Activated CD4-positive, alpha-beta T cell treated with anti-CD3 and anti-CD28 coated beads, Interleukin-2, amount 50 U/mL, for 24 hours (primary cell): Measurements from ENCODE around the gene OPN1SW.
A peak's percentile ranks its signal among the peaks of the same experiment; 100 is the strongest.

Experiments
- DNase-seq, 2 donors: peaks; one replicate each; pipeline ENCODE4 v3.0.0-alpha.2; 2020; ENCODE audit warnings: low read depth in 1 of 2, low spot score in 1 of 2

OPN1SW gene

GRCh38 chr7:128794020-128794419 lies 18.4 kb upstream of the OPN1SW start:
- no peak for DNase-seq

GRCh38 chr7:128793181-128793547 lies 17.6 kb upstream of the OPN1SW start:
- no peak for DNase-seq

- DNase-seq, result no peak
These were observed 17.0 kb upstream of the OPN1SW start for GRCh38 chr7:128792471-128793180.

- no peak for DNase-seq
These were observed 16.4 kb upstream of the OPN1SW start for GRCh38 chr7:128791972-128792327.

GRCh38 chr7:128791121-128791971 lies 15.8 kb upstream of the OPN1SW start, which contains the start of gene CCDC136:
CCDC136 (plus strand) TSS chr7:128791968; CDS start chr7:128792412, 444 bp downstream.
- peak; percentile 51 to 63 for DNase-seq

GRCh38 chr7:128790315-128791041 lies 14.9 kb upstream of the OPN1SW start:
- DNase-seq, result no peak

GRCh38 chr7:128788446-128789412 lies 13.1 kb upstream of the OPN1SW start:
- DNase-seq, result no peak

GRCh38 chr7:128785738-128786137 lies 10.1 kb upstream of the OPN1SW start:
- no peak for DNase-seq

GRCh38 chr7:128783143-128783861 lies 7.7 kb upstream of the OPN1SW start:
- DNase-seq, result no peak

GRCh38 chr7:128781851-128782250 lies 6.3 kb upstream of the OPN1SW start:
- no peak for DNase-seq

- DNase-seq, result no peak
These were observed 5.5 kb upstream of the OPN1SW start for GRCh38 chr7:128781126-128781525.

GRCh38 chr7:128778946-128779345 lies 3.4 kb upstream of the OPN1SW start:
- DNase-seq, result no peak

- no peak for DNase-seq
These were observed 1.8 kb upstream of the OPN1SW start for GRCh38 chr7:128777156-128778123.

- no peak for DNase-seq
These were observed 673 bp downstream of the OPN1SW start for GRCh38 chr7:128774921-128775320.

- DNase-seq, result no peak
These were observed 1.4 kb downstream of the OPN1SW start for GRCh38 chr7:128774029-128774689.

- no peak for DNase-seq
These were observed 2.0 kb downstream of the OPN1SW start for GRCh38 chr7:128773604-128774003.

GRCh38 chr7:128770233-128770632 lies 5.4 kb downstream of the OPN1SW start:
- DNase-seq, result no peak

GRCh38 chr7:128767475-128768110 lies 8.0 kb downstream of the OPN1SW start:
- no peak for DNase-seq
